OCI-LY7 (cell line): ENCODE measurements around the gene DGKQ.

Experiments
- EZH2phosphoT487 ChIP-seq: fragments of 200-600 bp; sonication (generic); IDR thresholded peaks from 2 replicates; pipeline ENCODE4 v1.6.1; 2018; ENCODE audit warnings: low read depth, borderline replicate concordance, mild to moderate bottlenecking, mixed run types, antibody characterized with exemption, low read length, moderate library complexity, mixed read lengths
- TF ChIP-seq, protein P1 (sequence below): fragments of 200-600 bp; sonication (generic); conservative IDR thresholded peaks from 2 replicates; pipeline ENCODE4 v1.5.1; 2014; ENCODE audit warnings: mild to moderate bottlenecking, antibody characterized with exemption, low read length, moderate library complexity, mixed read lengths

DNA sequence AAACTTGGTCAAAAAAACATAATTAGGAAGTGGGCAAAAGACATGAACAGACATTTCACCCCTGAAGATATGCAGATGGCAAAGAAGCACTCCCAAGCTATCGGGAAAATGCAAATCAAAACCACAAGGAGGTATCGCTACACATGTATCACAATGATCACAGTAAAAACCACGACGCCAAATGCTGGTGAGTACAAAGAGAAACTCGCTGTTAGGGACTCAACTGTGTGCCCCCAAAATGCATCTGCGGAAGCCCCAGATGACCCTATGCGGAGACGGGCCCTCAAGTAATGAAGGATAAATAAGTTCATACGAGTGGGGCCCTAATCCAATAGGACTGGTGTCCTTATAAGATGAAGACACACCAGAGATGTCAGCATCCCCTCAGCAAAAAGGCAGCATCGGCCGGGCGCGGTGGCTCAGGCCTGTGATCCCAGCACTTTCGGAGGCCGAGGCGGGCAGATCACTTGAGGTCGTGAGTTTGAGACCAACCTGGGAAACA is 51.5 kb downstream of the DGKQ start:
- TF ChIP-seq, protein P1, sequence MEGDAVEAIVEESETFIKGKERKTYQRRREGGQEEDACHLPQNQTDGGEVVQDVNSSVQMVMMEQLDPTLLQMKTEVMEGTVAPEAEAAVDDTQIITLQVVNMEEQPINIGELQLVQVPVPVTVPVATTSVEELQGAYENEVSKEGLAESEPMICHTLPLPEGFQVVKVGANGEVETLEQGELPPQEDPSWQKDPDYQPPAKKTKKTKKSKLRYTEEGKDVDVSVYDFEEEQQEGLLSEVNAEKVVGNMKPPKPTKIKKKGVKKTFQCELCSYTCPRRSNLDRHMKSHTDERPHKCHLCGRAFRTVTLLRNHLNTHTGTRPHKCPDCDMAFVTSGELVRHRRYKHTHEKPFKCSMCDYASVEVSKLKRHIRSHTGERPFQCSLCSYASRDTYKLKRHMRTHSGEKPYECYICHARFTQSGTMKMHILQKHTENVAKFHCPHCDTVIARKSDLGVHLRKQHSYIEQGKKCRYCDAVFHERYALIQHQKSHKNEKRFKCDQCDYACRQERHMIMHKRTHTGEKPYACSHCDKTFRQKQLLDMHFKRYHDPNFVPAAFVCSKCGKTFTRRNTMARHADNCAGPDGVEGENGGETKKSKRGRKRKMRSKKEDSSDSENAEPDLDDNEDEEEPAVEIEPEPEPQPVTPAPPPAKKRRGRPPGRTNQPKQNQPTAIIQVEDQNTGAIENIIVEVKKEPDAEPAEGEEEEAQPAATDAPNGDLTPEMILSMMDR = no peak
- TF ChIP-seq EZH2phosphoT487 = no peak
